Measurements from ENCODE around the gene RBBP8NL.

RBBP8NL gene

DNA sequence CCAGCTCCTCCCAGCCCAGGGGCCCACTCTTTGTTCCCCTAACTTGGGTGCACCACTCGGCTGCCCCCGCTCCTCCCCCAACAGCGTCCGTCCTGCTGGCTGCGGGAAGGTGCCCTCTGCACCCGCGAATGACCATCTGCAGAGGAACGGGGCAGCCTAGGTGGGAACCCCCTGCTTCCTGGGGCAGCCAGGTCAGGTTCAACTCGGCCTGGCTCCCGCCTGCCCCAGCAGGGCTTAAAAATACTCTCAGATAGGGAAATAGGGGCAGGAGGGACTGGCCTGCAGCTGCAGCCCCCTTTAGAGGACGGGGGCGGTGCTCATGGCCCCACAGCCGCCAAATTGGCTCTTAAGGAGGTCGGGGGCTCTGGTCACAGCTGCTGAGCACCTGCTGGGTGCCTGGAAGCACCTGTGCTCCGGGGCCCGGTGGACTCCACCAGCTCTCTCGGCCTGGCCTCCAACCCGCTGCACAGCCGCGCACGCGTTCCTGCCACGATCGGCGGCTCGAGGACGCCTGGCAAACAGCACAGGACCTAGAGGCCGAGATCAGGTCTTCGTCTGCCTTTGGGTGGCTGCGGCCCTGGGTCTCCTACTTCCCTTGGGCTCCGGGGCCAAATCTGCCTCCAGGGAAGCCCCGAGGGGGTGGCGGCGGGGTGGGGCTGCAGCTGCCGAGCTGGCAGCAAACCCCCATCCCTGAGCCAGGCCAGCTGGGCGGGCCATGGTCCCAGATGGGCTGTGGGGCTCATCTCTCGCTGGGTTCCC, 59.5 kb downstream of the RBBP8NL start:
- TF ChIP-seq SNAI2 (CRISPR knock-in tag; IDR thresholded peaks at IDR 0.05) (peak; percentile 43; the same call in 1 of the 2 replicates), GLIS3 (CRISPR knock-in tag; IDR thresholded peaks at IDR 0.05) (no peak)
- ATAC-seq, result peak; percentile 14

DNA sequence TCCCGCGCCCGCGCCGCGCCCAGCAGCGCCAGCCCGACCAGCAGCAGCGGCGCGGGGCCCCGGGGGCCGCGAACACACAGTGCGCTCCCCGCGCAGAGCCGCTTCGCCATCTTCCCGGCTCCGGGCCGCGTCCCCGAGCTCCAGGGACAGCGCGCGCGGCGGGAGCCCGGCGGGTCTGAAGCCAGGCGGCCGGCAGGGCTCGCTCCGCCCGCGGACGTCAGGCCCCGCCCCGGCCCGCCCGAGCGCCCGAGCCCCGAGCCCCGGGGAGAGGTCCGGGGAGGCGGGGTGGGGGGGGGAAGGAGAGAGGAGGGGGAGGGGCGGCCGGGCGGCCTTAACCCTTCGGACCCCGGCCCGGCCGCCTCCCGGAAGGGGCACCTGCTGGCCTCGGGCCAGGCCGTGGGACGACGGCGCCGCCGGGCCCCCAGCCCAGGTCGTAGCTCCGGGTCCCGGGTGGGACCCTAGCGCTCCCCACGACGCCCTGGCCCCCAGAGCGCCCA, 60.2 kb downstream of the RBBP8NL start, which contains the start of gene LAMA5:
TSS of gene LAMA5 (minus strand) at position 177 of the 497 bp plus-strand sequence. CDS start at position 110, 67 bp downstream.
- TF ChIP-seq RARB (CRISPR knock-in tag; IDR thresholded peaks at IDR 0.05) (no peak), ZC3H10 (CRISPR knock-in tag; IDR thresholded peaks at IDR 0.05) (no peak), ESRRG (CRISPR knock-in tag; IDR thresholded peaks at IDR 0.05) (no peak), ZNF70 (CRISPR knock-in tag; IDR thresholded peaks at IDR 0.05) (no peak), SNAI2 (CRISPR knock-in tag; IDR thresholded peaks at IDR 0.05) (no peak), TOX (CRISPR knock-in tag; IDR thresholded peaks at IDR 0.05; ENCODE audit: borderline replicate concordance) (no peak), ZFP3 (CRISPR knock-in tag; IDR thresholded peaks at IDR 0.05) (no peak), ISL1 (CRISPR knock-in tag; IDR thresholded peaks at IDR 0.05) (no peak), ZNF565 (CRISPR knock-in tag; conservative IDR thresholded peaks at IDR 0.05; ENCODE audit: low read depth) (no peak), OSR1 (CRISPR knock-in tag; IDR thresholded peaks at IDR 0.05) (no peak), TCF4 (CRISPR knock-in tag; IDR thresholded peaks at IDR 0.05; ENCODE audit: borderline replicate concordance) (no peak), ZNF8 (CRISPR knock-in tag; IDR thresholded peaks at IDR 0.05) (no peak)
- TF ChIP-seq, protein P1, sequence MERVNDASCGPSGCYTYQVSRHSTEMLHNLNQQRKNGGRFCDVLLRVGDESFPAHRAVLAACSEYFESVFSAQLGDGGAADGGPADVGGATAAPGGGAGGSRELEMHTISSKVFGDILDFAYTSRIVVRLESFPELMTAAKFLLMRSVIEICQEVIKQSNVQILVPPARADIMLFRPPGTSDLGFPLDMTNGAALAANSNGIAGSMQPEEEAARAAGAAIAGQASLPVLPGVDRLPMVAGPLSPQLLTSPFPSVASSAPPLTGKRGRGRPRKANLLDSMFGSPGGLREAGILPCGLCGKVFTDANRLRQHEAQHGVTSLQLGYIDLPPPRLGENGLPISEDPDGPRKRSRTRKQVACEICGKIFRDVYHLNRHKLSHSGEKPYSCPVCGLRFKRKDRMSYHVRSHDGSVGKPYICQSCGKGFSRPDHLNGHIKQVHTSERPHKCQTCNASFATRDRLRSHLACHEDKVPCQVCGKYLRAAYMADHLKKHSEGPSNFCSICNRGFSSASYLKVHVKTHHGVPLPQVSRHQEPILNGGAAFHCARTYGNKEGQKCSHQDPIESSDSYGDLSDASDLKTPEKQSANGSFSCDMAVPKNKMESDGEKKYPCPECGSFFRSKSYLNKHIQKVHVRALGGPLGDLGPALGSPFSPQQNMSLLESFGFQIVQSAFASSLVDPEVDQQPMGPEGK (CRISPR knock-in tag; IDR thresholded peaks at IDR 0.05; ENCODE audit: borderline replicate concordance), result no peak
- TF ChIP-seq, protein P2, sequence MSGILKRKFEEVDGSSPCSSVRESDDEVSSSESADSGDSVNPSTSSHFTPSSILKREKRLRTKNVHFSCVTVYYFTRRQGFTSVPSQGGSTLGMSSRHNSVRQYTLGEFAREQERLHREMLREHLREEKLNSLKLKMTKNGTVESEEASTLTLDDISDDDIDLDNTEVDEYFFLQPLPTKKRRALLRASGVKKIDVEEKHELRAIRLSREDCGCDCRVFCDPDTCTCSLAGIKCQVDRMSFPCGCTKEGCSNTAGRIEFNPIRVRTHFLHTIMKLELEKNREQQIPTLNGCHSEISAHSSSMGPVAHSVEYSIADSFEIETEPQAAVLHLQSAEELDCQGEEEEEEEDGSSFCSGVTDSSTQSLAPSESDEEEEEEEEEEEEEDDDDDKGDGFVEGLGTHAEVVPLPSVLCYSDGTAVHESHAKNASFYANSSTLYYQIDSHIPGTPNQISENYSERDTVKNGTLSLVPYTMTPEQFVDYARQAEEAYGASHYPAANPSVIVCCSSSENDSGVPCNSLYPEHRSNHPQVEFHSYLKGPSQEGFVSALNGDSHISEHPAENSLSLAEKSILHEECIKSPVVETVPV (CRISPR knock-in tag; IDR thresholded peaks at IDR 0.05), result no peak
- TF ChIP-seq, protein P3, sequence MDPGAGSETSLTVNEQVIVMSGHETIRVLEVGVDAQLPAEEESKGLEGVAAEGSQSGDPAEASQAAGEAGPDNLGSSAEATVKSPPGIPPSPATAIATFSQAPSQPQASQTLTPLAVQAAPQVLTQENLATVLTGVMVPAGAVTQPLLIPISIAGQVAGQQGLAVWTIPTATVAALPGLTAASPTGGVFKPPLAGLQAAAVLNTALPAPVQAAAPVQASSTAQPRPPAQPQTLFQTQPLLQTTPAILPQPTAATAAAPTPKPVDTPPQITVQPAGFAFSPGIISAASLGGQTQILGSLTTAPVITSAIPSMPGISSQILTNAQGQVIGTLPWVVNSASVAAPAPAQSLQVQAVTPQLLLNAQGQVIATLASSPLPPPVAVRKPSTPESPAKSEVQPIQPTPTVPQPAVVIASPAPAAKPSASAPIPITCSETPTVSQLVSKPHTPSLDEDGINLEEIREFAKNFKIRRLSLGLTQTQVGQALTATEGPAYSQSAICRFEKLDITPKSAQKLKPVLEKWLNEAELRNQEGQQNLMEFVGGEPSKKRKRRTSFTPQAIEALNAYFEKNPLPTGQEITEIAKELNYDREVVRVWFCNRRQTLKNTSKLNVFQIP (CRISPR knock-in tag; IDR thresholded peaks at IDR 0.05; ENCODE audit: borderline replicate concordance, low read depth), result no peak
- ATAC-seq, result peak; percentile 21

DNA sequence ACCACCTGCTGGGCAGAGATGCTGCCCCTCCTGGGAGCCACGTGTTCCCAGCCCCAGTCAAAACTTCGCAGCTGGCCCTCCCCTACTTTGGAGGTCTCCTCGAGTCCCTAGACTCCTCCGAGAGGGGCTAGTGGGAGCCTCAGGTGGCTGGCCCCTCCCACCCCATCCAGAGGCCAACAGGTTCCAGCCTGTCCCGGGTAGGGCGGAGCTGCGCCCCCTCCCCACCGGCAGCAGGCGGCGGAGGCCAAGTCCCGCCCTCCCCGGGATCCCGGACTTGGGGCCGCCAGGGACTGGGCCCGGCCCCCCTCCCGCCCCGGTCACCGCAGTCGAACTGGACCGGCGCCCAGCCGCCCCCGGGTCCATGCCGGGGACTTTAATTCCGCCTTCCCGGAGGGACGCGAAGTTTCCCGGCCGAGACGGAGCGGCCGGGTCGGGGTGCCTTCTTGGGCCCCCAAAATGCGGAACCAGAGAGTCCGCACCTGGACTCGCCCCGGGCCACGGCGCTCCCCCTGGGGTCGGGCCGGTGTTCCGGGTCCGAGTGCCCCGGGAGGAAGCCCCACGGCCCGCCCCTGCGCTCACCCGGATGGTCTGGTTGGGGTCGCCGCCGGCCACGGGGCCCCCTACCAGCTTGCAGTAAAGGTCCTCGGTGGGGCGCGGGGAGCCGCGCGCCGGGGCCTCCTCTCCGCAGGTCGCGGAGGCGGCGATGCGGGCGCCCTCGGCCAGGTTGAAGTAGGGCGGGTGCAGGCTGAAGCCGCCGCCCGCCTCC, 60.8 kb downstream of the RBBP8NL start:
- ATAC-seq, result no peak
- TF ChIP-seq ZNF70 (CRISPR knock-in tag; IDR thresholded peaks at IDR 0.05), result no peak
- TF ChIP-seq BACH2 (CRISPR knock-in tag; IDR thresholded peaks at IDR 0.05; ENCODE audit: borderline replicate concordance), result no peak
- TF ChIP-seq, protein P3 (CRISPR knock-in tag; IDR thresholded peaks at IDR 0.05; ENCODE audit: borderline replicate concordance, low read depth), result no peak
- no peak for TF ChIP-seq SNAI2 (CRISPR knock-in tag; IDR thresholded peaks at IDR 0.05)
- TF ChIP-seq ZNF8 (CRISPR knock-in tag; IDR thresholded peaks at IDR 0.05), result no peak

DNA sequence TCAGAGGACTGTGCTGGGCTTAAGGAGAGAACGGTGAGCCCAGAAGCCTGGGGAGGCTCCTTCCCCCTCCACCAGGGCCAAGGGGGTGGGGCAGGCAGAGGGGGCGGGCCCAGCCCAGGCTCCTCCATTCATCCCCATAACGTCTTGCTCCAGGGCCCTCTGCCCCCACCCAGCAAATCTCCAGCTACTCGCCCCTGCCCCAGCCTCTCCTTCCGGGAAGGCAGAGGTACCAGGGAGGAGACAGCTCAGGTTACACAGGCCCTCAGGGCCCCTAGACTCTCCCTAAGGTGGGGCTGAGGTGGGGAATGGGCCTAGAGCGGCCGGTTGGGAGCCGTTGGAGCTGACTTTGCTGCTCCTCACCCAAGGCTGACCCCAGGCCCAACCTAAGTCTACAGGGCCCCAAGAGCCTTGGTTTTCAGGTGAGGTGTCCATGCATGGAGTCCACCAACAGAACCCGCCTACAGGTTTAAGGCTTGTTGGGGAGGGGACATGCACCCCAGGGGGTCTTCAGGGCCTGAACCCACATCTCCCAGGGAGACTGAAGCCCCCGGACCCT, 61.4 kb downstream of the RBBP8NL start:
- TF ChIP-seq RARB (CRISPR knock-in tag; IDR thresholded peaks at IDR 0.05), result no peak
- TF ChIP-seq ZC3H10 (CRISPR knock-in tag; IDR thresholded peaks at IDR 0.05), result no peak
- TF ChIP-seq, protein P1 (CRISPR knock-in tag; IDR thresholded peaks at IDR 0.05; ENCODE audit: borderline replicate concordance), result no peak
- no peak for TF ChIP-seq OSR1 (CRISPR knock-in tag; IDR thresholded peaks at IDR 0.05)
- no peak for TF ChIP-seq ZNF565 (CRISPR knock-in tag; conservative IDR thresholded peaks at IDR 0.05; ENCODE audit: low read depth)
- no peak for TF ChIP-seq PPARA (CRISPR knock-in tag; IDR thresholded peaks at IDR 0.05; ENCODE audit: borderline replicate concordance)
- no peak for TF ChIP-seq ESRRG (CRISPR knock-in tag; IDR thresholded peaks at IDR 0.05)
- no peak for TF ChIP-seq TCF4 (CRISPR knock-in tag; IDR thresholded peaks at IDR 0.05; ENCODE audit: borderline replicate concordance)
- TF ChIP-seq SNAI2 (CRISPR knock-in tag; IDR thresholded peaks at IDR 0.05), result no peak
- TF ChIP-seq, protein P2 (CRISPR knock-in tag; IDR thresholded peaks at IDR 0.05), result no peak
- TF ChIP-seq ARNTL (CRISPR knock-in tag; IDR thresholded peaks at IDR 0.05; ENCODE audit: borderline replicate concordance, low read depth), result no peak
- ATAC-seq, result peak; percentile 2; the same call in 2 of the 3 replicates

Measured in SK-N-SH treated with all-trans-retinoic acid at 6 μM for 48 hours (cell line).